Measurements from ENCODE around the gene ABCC12.

ABCC12 gene

GRCh38 chr16:48121276-48121675 is 34.5 kb downstream of the ABCC12 start:
- DNase-seq (ENCODE audit: low read depth, low spot score) = no peak
- no peak overlapping the region for H3K4me3 ChIP-seq
- no peaks in the 10 kb centered on the region for H3K9me3 ChIP-seq (ENCODE audit: low read depth, low read length)
- H3K27ac ChIP-seq = no peak overlapping the region
- no peak overlapping the region for H3K9ac ChIP-seq (ENCODE audit: insufficient read length)
- no peaks in the 10 kb centered on the region for H3K36me3 ChIP-seq (ENCODE audit: insufficient read depth, low read length)
- TF ChIP-seq EZH2 (IDR thresholded peaks at IDR 0.05) (no peak), POLR2AphosphoS5 (IDR thresholded peaks at IDR 0.05; ENCODE audit: borderline replicate concordance, low read depth, low read length) (no peak), FOXP2 (optimal IDR thresholded peaks at IDR 0.05; ENCODE audit: control extremely low read depth, extremely low read length, insufficient read depth) (no peak)

GRCh38 chr16:48118841-48119240 is 37.0 kb downstream of the ABCC12 start:
- H3K9me3 ChIP-seq (ENCODE audit: low read depth, low read length) = no peaks in the 10 kb centered on the region
- H3K9ac ChIP-seq (ENCODE audit: insufficient read length) = no peak overlapping the region
- DNase-seq (ENCODE audit: low read depth, low spot score) = no peak
- H3K36me3 ChIP-seq (ENCODE audit: insufficient read depth, low read length) = no peaks in the 10 kb centered on the region
- no peak overlapping the region for H3K4me3 ChIP-seq
- no peak for TF ChIP-seq FOXP2 (optimal IDR thresholded peaks at IDR 0.05; ENCODE audit: control extremely low read depth, extremely low read length, insufficient read depth)
- no peak for TF ChIP-seq EZH2 (IDR thresholded peaks at IDR 0.05)
- no peak for TF ChIP-seq POLR2AphosphoS5 (IDR thresholded peaks at IDR 0.05; ENCODE audit: borderline replicate concordance, low read depth, low read length)
- no peak overlapping the region for H3K27ac ChIP-seq

GRCh38 chr16:48117217-48118105 is 38.3 kb downstream of the ABCC12 start:
- TF ChIP-seq POLR2AphosphoS5 (IDR thresholded peaks at IDR 0.05; ENCODE audit: borderline replicate concordance, low read depth, low read length) (no peak), EZH2 (IDR thresholded peaks at IDR 0.05) (no peak), FOXP2 (optimal IDR thresholded peaks at IDR 0.05; ENCODE audit: control extremely low read depth, extremely low read length, insufficient read depth) (no peak)

GRCh38 chr16:48115299-48115698 is 40.5 kb downstream of the ABCC12 start:
- no peak for TF ChIP-seq POLR2AphosphoS5 (IDR thresholded peaks at IDR 0.05; ENCODE audit: borderline replicate concordance, low read depth, low read length)
- no peak for TF ChIP-seq EZH2 (IDR thresholded peaks at IDR 0.05)
- no peak for TF ChIP-seq FOXP2 (optimal IDR thresholded peaks at IDR 0.05; ENCODE audit: control extremely low read depth, extremely low read length, insufficient read depth)
- H3K4me3 ChIP-seq = no peak overlapping the region
- no peaks in the 10 kb centered on the region for H3K9me3 ChIP-seq (ENCODE audit: low read depth, low read length)
- no peak for DNase-seq (ENCODE audit: low read depth, low spot score)
- H3K27ac ChIP-seq = no peak overlapping the region
- H3K9ac ChIP-seq (ENCODE audit: insufficient read length) = no peak overlapping the region
- no peaks in the 10 kb centered on the region for H3K36me3 ChIP-seq (ENCODE audit: insufficient read depth, low read length)

More at GRCh38 chr16:48117217-48118105, 38.3 kb downstream of the ABCC12 start:
- no peaks in the 10 kb centered on the region for H3K36me3 ChIP-seq (ENCODE audit: insufficient read depth, low read length)
- DNase-seq (ENCODE audit: low read depth, low spot score) = no peak
- no peak overlapping the region for H3K27ac ChIP-seq
- H3K4me3 ChIP-seq = no peak overlapping the region
- no peaks in the 10 kb centered on the region for H3K9me3 ChIP-seq (ENCODE audit: low read depth, low read length)
- no peak overlapping the region for H3K9ac ChIP-seq (ENCODE audit: insufficient read length)

- Histone ChIP-seq H3K9me3 (ENCODE audit: low read depth, low read length) (no peaks in the 10 kb centered on the region), H3K27ac (no peak overlapping the region), H3K4me3 (no peak overlapping the region), H3K36me3 (ENCODE audit: insufficient read depth, low read length) (no peaks in the 10 kb centered on the region), H3K9ac (ENCODE audit: insufficient read length) (no peak overlapping the region)
- no peak for DNase-seq (ENCODE audit: low read depth, low spot score)
- TF ChIP-seq POLR2AphosphoS5 (IDR thresholded peaks at IDR 0.05; ENCODE audit: borderline replicate concordance, low read depth, low read length) (no peak), FOXP2 (optimal IDR thresholded peaks at IDR 0.05; ENCODE audit: control extremely low read depth, extremely low read length, insufficient read depth) (no peak), EZH2 (IDR thresholded peaks at IDR 0.05) (no peak)
Measured at GRCh38 chr16:48114410-48114809, 41.4 kb downstream of the ABCC12 start.

GRCh38 chr16:48113471-48113870 is 42.3 kb downstream of the ABCC12 start:
- no peaks in the 10 kb centered on the region for H3K9me3 ChIP-seq (ENCODE audit: low read depth, low read length)
- H3K27ac ChIP-seq = no peak overlapping the region
- H3K36me3 ChIP-seq (ENCODE audit: insufficient read depth, low read length) = no peaks in the 10 kb centered on the region
- H3K4me3 ChIP-seq = no peak overlapping the region
- DNase-seq (ENCODE audit: low read depth, low spot score) = no peak
- TF ChIP-seq POLR2AphosphoS5 (IDR thresholded peaks at IDR 0.05; ENCODE audit: borderline replicate concordance, low read depth, low read length) (no peak), FOXP2 (optimal IDR thresholded peaks at IDR 0.05; ENCODE audit: control extremely low read depth, extremely low read length, insufficient read depth) (no peak), EZH2 (IDR thresholded peaks at IDR 0.05) (no peak)
- H3K9ac ChIP-seq (ENCODE audit: insufficient read length) = no peak overlapping the region

- no peak for DNase-seq (ENCODE audit: low read depth, low spot score)
- Histone ChIP-seq H3K9me3 (ENCODE audit: low read depth, low read length) (no peaks in the 10 kb centered on the region), H3K4me3 (no peak overlapping the region), H3K9ac (ENCODE audit: insufficient read length) (no peak overlapping the region), H3K36me3 (ENCODE audit: insufficient read depth, low read length) (no peaks in the 10 kb centered on the region), H3K27ac (no peak overlapping the region)
- no peak for TF ChIP-seq POLR2AphosphoS5 (IDR thresholded peaks at IDR 0.05; ENCODE audit: borderline replicate concordance, low read depth, low read length)
- no peak for TF ChIP-seq EZH2 (IDR thresholded peaks at IDR 0.05)
- TF ChIP-seq FOXP2 (optimal IDR thresholded peaks at IDR 0.05; ENCODE audit: control extremely low read depth, extremely low read length, insufficient read depth) = no peak
Measured at GRCh38 chr16:48113001-48113400, 42.8 kb downstream of the ABCC12 start.

- no peak overlapping the region for H3K9ac ChIP-seq (ENCODE audit: insufficient read length)
- no peaks in the 10 kb centered on the region for H3K36me3 ChIP-seq (ENCODE audit: insufficient read depth, low read length)
- H3K4me3 ChIP-seq = no peak overlapping the region
- TF ChIP-seq FOXP2 (optimal IDR thresholded peaks at IDR 0.05; ENCODE audit: control extremely low read depth, extremely low read length, insufficient read depth) (no peak), POLR2AphosphoS5 (IDR thresholded peaks at IDR 0.05; ENCODE audit: borderline replicate concordance, low read depth, low read length) (no peak), EZH2 (IDR thresholded peaks at IDR 0.05) (no peak)
- DNase-seq (ENCODE audit: low read depth, low spot score) = no peak
- H3K27ac ChIP-seq = no peak overlapping the region
- H3K9me3 ChIP-seq (ENCODE audit: low read depth, low read length) = no peaks in the 10 kb centered on the region
Measured at GRCh38 chr16:48112600-48112999, 43.2 kb downstream of the ABCC12 start.
